Measurements from ENCODE around the gene KTN1.

DNA sequence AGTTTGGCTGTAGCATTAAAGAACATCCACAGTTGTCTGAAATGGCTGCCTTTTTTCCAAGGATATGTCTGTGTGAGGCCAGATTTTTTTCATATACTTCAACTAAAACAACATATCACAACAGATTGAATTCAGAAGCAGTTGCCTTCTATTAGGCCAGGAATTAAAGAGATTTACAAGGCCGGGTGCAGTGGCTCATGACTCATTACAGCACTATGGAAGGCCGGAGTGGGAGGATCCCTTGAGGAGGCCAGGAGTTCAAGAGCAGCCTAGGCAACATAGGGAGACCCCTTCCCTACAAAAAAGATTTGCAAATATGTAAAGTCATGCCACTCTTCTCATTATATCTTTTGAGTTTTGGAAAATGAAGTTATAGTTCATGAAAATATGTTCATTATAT, 108.6 kb downstream of the KTN1 start:
- no peak for TF ChIP-seq CTCF (IDR thresholded peaks at IDR 0.05)
- TF ChIP-seq EP300 (IDR thresholded peaks at IDR 0.05): no peak
- TF ChIP-seq POLR2A (IDR thresholded peaks at IDR 0.05): no peak

Data from tibial nerve (tissue), 4 donors.